HEK293 (cell line): Measurements from ENCODE around the gene SCYL3.

Experiments
- ATF2 ChIP-seq: fragments of 450-650 bp; formaldehyde crosslinking; IDR thresholded peaks from 2 replicates; pipeline ENCODE4 v1.5.1; 2016; ENCODE audit warnings: missing biosample characterization, missing genetic modification characterization, low read depth
- BCL11A ChIP-seq: fragments of 450-650 bp; formaldehyde crosslinking; IDR thresholded peaks from 2 replicates; pipeline ENCODE4 v1.5.1; 2016; ENCODE audit warnings: low read depth, missing biosample characterization, missing genetic modification characterization
- CTCF ChIP-seq: fragments of 450-650 bp; formaldehyde crosslinking; IDR thresholded peaks from 2 replicates; pipeline ENCODE4 v1.5.1; 2016; ENCODE audit warnings: missing biosample characterization, missing genetic modification characterization
- MYNN ChIP-seq: fragments of 450-650 bp; formaldehyde crosslinking; IDR thresholded peaks from 2 replicates; pipeline ENCODE4 v1.5.1; 2016; ENCODE audit warnings: missing biosample characterization, missing genetic modification characterization, borderline replicate concordance
- PBX3 ChIP-seq: sonication (generic); formaldehyde crosslinking; IDR thresholded peaks from 2 replicates; pipeline ENCODE4 v1.8.1; 2022; ENCODE audit warnings: mild to moderate bottlenecking, moderate library complexity, missing genetic modification reagents
- WT1 ChIP-seq: fragments of 450-650 bp; formaldehyde crosslinking; IDR thresholded peaks from 2 replicates; pipeline ENCODE4 v1.5.1; 2016; ENCODE audit warnings: missing biosample characterization, missing genetic modification characterization
- ZBTB44 ChIP-seq: fragments of 450-650 bp; IDR thresholded peaks from 2 replicates; pipeline ENCODE4 v1.5.1; 2018; ENCODE audit warnings: missing biosample characterization, mild to moderate bottlenecking, missing genetic modification characterization
- ZNF514 ChIP-seq: fragments of 450-650 bp; formaldehyde crosslinking; IDR thresholded peaks from 2 replicates; pipeline ENCODE4 v1.5.1; 2016; ENCODE audit warnings: missing biosample characterization, missing genetic modification characterization
- ZNF596 ChIP-seq: fragments of 450-650 bp; IDR thresholded peaks from 2 replicates; pipeline ENCODE4 v1.5.0; 2018; ENCODE audit warnings: missing biosample characterization, mild to moderate bottlenecking, missing genetic modification characterization, moderate library complexity
- ZNF692 ChIP-seq: fragments of 450-650 bp; formaldehyde crosslinking; IDR thresholded peaks from 2 replicates; pipeline ENCODE4 v1.5.1; 2016; ENCODE audit warnings: missing biosample characterization, missing genetic modification characterization
- ZSCAN30 ChIP-seq: fragments of 450-650 bp; IDR thresholded peaks from 2 replicates; pipeline ENCODE4 v1.5.1; 2018; ENCODE audit warnings: missing biosample characterization, mild to moderate bottlenecking, missing genetic modification characterization, moderate library complexity

GRCh38 chr1:169884634-169885033 lies 9.1 kb downstream of the SCYL3 start:
- TF ChIP-seq CTCF = no peak
- TF ChIP-seq ZNF692 (tag by site-specific recombination) = no peak
- TF ChIP-seq PBX3 (CRISPR knock-in tag) = no peak
- no peak for TF ChIP-seq ZNF514
- TF ChIP-seq BCL11A = no peak
- no peak for TF ChIP-seq ZSCAN30 (tag by site-specific recombination)
- no peak for TF ChIP-seq ZBTB44 (tag by site-specific recombination)
- no peak for TF ChIP-seq ZNF596 (tag by site-specific recombination)
- no peak for TF ChIP-seq MYNN
- no peak for TF ChIP-seq WT1
- no peak for TF ChIP-seq ATF2 (tag by site-specific recombination)
